HG03097 (cell line): Measurements from ENCODE around the gene ATIC.

Experiments used
- ATAC-seq: cut with Tn5 transposase; IDR thresholded peaks from one replicate; pipeline ENCODE4 v1.9.1; 2021; ENCODE audit not compliant: unreplicated experiment, low FRiP score

ATIC gene

GRCh38 chr2:215395687-215396460, 84.0 kb downstream of the ATIC start:
- ATAC-seq = no peak

GRCh38 chr2:215396595-215397313, 84.9 kb downstream of the ATIC start:
- ATAC-seq = no peak

- no peak for ATAC-seq
Observed at GRCh38 chr2:215397632-215398341, 85.9 kb downstream of the ATIC start.

- no peak for ATAC-seq
Observed at GRCh38 chr2:215399067-215399716, 87.3 kb downstream of the ATIC start.
